Tibial nerve (tissue), 3 donors: ENCODE measurements around the gene ETV1.

Experiments used
- POLR2A ChIP-seq, 2 donors: fragments of 450-650 bp; IDR thresholded peaks; one replicate each; pipeline ENCODE4 v1.6.1; 2017; ENCODE audit warnings: antibody characterized with exemption in 2 of 2, mild to moderate bottlenecking in 2 of 2, moderate library complexity in 2 of 2
- TF ChIP-seq, protein P1 (sequence below), 5 experiments: fragments of 200-600 bp in 3 of 5; fragments of 450-650 bp in 2 of 5; sonication (generic) in 3 of 5; IDR thresholded peaks; one replicate each; pipeline ENCODE4 v1.5.1; 2016 to 2019; ENCODE audit warnings: antibody characterized with exemption in 5 of 5, mild to moderate bottlenecking in 3 of 5, moderate library complexity in 2 of 5

DNA sequence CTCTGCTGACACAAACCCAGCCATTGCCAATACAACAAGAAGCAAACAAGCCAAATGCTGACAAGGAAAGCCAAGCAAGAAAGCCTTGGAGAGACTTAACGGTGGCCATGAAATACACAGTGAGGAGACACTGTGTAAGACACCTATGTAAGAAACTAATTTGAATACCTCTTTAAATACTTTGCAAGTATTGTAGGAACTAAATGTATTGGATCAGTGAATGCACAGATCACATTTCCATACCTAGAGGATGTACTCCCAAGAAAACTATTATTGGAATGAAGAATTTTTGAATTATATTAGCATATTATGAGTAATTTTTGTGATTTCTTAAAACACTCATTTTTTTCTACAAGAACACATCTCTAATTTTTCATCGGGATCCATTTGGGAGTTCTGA, 34.0 kb downstream of the ETV1 start:
- TF ChIP-seq, protein P1, sequence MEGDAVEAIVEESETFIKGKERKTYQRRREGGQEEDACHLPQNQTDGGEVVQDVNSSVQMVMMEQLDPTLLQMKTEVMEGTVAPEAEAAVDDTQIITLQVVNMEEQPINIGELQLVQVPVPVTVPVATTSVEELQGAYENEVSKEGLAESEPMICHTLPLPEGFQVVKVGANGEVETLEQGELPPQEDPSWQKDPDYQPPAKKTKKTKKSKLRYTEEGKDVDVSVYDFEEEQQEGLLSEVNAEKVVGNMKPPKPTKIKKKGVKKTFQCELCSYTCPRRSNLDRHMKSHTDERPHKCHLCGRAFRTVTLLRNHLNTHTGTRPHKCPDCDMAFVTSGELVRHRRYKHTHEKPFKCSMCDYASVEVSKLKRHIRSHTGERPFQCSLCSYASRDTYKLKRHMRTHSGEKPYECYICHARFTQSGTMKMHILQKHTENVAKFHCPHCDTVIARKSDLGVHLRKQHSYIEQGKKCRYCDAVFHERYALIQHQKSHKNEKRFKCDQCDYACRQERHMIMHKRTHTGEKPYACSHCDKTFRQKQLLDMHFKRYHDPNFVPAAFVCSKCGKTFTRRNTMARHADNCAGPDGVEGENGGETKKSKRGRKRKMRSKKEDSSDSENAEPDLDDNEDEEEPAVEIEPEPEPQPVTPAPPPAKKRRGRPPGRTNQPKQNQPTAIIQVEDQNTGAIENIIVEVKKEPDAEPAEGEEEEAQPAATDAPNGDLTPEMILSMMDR (IDR thresholded peaks at IDR 0.05): no peak
- no peak for TF ChIP-seq POLR2A (IDR thresholded peaks at IDR 0.05)
